ENCODE data around the gene NRP2. TPM values are rescaled to one million over a fixed set of nuclear protein-coding genes. Genes with fewer than 3 reads are reported as not detected.

NRP2 gene
- total and polyA plus RNA-seq, 2 experiments from 2014 or later: 61.0 to 79.2 TPM

GRCh38 chr2:205656941-205657340 is 25.4 kb upstream of the NRP2 start:
- Histone ChIP-seq H3K79me2 (no peaks in the 10 kb centered on the region), H2AFZ (no peak overlapping the region), H3K27me3 (no peaks in the 10 kb centered on the region), H3K4me3 (no peak overlapping the region), H3K4me1 (ENCODE audit: insufficient read depth) (no peaks in the 10 kb centered on the region), H3K9me3 (ENCODE audit: low read depth) (no peaks in the 10 kb centered on the region), H3K27ac (no peak overlapping the region), H4K20me1 (ENCODE audit: insufficient read depth, poor library complexity, severe bottlenecking) (no peaks in the 10 kb centered on the region), H3K9me2 (replicated peaks; ENCODE audit: insufficient read depth) (no peaks in the 10 kb centered on the region), H3K36me3 (replicated peaks; ENCODE audit: insufficient read depth, low read depth) (no peaks in the 10 kb centered on the region), H3K4me2 (no peak overlapping the region)
- 86% methylated on average over 4 of the region's 4 CpGs for WGBS (ENCODE audit: low lambda C conversion rate, missing lambda C conversion rate)
- TF ChIP-seq EZH2 (IDR thresholded peaks at IDR 0.05; ENCODE audit: borderline replicate concordance) (no peak), EZH2phosphoT487 (IDR thresholded peaks at IDR 0.05; ENCODE audit: low read depth, severe bottlenecking, unreplicated experiment) (no peak), CTCF (IDR thresholded peaks at IDR 0.05; ENCODE audit: poor library complexity) (no peak)
- no peak for DNase-seq (ENCODE audit: low spot score)

- TF ChIP-seq CTCF (IDR thresholded peaks at IDR 0.05; ENCODE audit: poor library complexity) (no peak), EZH2phosphoT487 (IDR thresholded peaks at IDR 0.05; ENCODE audit: low read depth, severe bottlenecking, unreplicated experiment) (no peak), EZH2 (IDR thresholded peaks at IDR 0.05; ENCODE audit: borderline replicate concordance) (no peak)
- Histone ChIP-seq H2AFZ (no peak overlapping the region), H3K9me3 (ENCODE audit: low read depth) (no peaks in the 10 kb centered on the region), H3K27ac (no peak overlapping the region), H3K4me3 (no peak overlapping the region), H3K9me2 (replicated peaks; ENCODE audit: insufficient read depth) (no peaks in the 10 kb centered on the region), H3K79me2 (no peaks in the 10 kb centered on the region), H4K20me1 (ENCODE audit: insufficient read depth, poor library complexity, severe bottlenecking) (no peaks in the 10 kb centered on the region), H3K4me1 (ENCODE audit: insufficient read depth) (no peaks in the 10 kb centered on the region), H3K36me3 (replicated peaks; ENCODE audit: insufficient read depth, low read depth) (no peaks in the 10 kb centered on the region), H3K4me2 (no peak overlapping the region), H3K27me3 (no peaks in the 10 kb centered on the region)
- no peak for DNase-seq (ENCODE audit: low spot score)
- 62% methylated on average over 3 of the region's 3 CpGs for WGBS (ENCODE audit: low lambda C conversion rate, missing lambda C conversion rate)
Observed at GRCh38 chr2:205657579-205657978, 24.7 kb upstream of the NRP2 start.

GRCh38 chr2:205658068-205658467 is 24.2 kb upstream of the NRP2 start:
- H3K27me3 ChIP-seq: no peaks in the 10 kb centered on the region
- no peak overlapping the region for H3K4me3 ChIP-seq
- H3K4me1 ChIP-seq (ENCODE audit: insufficient read depth): no peaks in the 10 kb centered on the region
- TF ChIP-seq EZH2phosphoT487 (IDR thresholded peaks at IDR 0.05; ENCODE audit: low read depth, severe bottlenecking, unreplicated experiment) (no peak), CTCF (IDR thresholded peaks at IDR 0.05; ENCODE audit: poor library complexity) (no peak), EZH2 (IDR thresholded peaks at IDR 0.05; ENCODE audit: borderline replicate concordance) (no peak)
- no peaks in the 10 kb centered on the region for H3K9me2 ChIP-seq (replicated peaks; ENCODE audit: insufficient read depth)
- no peaks in the 10 kb centered on the region for H3K9me3 ChIP-seq (ENCODE audit: low read depth)
- no peaks in the 10 kb centered on the region for H4K20me1 ChIP-seq (ENCODE audit: insufficient read depth, poor library complexity, severe bottlenecking)
- DNase-seq (ENCODE audit: low spot score): no peak
- no peaks in the 10 kb centered on the region for H3K79me2 ChIP-seq
- WGBS (ENCODE audit: low lambda C conversion rate, missing lambda C conversion rate): 78% methylated on average over 2 of the region's 2 CpGs
- H3K4me2 ChIP-seq: no peak overlapping the region
- no peaks in the 10 kb centered on the region for H3K36me3 ChIP-seq (replicated peaks; ENCODE audit: insufficient read depth, low read depth)
- H3K27ac ChIP-seq: no peak overlapping the region
- no peak overlapping the region for H2AFZ ChIP-seq

DNA sequence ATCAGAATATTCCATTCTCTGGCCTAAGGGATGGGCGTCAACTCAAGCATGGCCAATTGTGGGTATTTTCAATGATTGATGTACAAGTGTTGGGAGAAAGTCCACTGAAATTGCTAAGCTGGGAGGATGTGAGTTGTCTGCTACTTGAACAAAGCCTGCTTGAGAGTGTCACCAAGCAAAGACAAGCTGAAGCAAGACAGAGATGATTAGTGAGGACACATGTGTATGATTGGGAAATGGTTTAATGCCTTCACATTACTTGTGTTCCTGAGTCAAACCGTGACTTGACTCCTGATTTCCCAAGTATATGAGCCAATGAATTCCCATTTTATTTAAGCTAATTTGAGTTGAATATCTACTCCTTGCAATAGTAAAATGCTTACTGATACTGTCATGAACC is 23.7 kb upstream of the NRP2 start:
- H2AFZ ChIP-seq: no peak overlapping the region
- no peak overlapping the region for H3K4me2 ChIP-seq
- H3K9me2 ChIP-seq (replicated peaks; ENCODE audit: insufficient read depth): no peaks in the 10 kb centered on the region
- DNase-seq (ENCODE audit: low spot score): no peak
- no peaks in the 10 kb centered on the region for H3K79me2 ChIP-seq
- no peaks in the 10 kb centered on the region for H3K9me3 ChIP-seq (ENCODE audit: low read depth)
- H3K27me3 ChIP-seq: no peaks in the 10 kb centered on the region
- no peak for TF ChIP-seq EZH2 (IDR thresholded peaks at IDR 0.05; ENCODE audit: borderline replicate concordance)
- no peak for TF ChIP-seq CTCF (IDR thresholded peaks at IDR 0.05; ENCODE audit: poor library complexity)
- no peak for TF ChIP-seq EZH2phosphoT487 (IDR thresholded peaks at IDR 0.05; ENCODE audit: low read depth, severe bottlenecking, unreplicated experiment)
- H4K20me1 ChIP-seq (ENCODE audit: insufficient read depth, poor library complexity, severe bottlenecking): no peaks in the 10 kb centered on the region
- WGBS (ENCODE audit: low lambda C conversion rate, missing lambda C conversion rate): 93% methylated on average over 2 of the region's 2 CpGs
- no peaks in the 10 kb centered on the region for H3K4me1 ChIP-seq (ENCODE audit: insufficient read depth)
- no peaks in the 10 kb centered on the region for H3K36me3 ChIP-seq (replicated peaks; ENCODE audit: insufficient read depth, low read depth)
- H3K4me3 ChIP-seq: no peak overlapping the region
- no peak overlapping the region for H3K27ac ChIP-seq
